DND-41 (cell line): Measurements from ENCODE around the gene LHX5.

Experiments
- EZH2 ChIP-seq: IDR thresholded peaks from 3 replicates; pipeline ENCODE4 v1.6.1; 2012; ENCODE audit warnings: borderline replicate concordance, low read depth, mild to moderate bottlenecking, moderate library complexity, low read length, inconsistent platforms; ENCODE audit not compliant: severe bottlenecking
- TF ChIP-seq, protein P1 (sequence below): IDR thresholded peaks from 2 replicates; pipeline ENCODE4 v1.5.1; 2012; ENCODE audit warnings: borderline replicate concordance, low read length, moderate library complexity, mild to moderate bottlenecking; ENCODE audit not compliant: poor library complexity, severe bottlenecking; ENCODE audit errors: extremely low read depth

GRCh38 chr12:113435367-113435766, 36.3 kb downstream of the LHX5 start:
- TF ChIP-seq, protein P1, sequence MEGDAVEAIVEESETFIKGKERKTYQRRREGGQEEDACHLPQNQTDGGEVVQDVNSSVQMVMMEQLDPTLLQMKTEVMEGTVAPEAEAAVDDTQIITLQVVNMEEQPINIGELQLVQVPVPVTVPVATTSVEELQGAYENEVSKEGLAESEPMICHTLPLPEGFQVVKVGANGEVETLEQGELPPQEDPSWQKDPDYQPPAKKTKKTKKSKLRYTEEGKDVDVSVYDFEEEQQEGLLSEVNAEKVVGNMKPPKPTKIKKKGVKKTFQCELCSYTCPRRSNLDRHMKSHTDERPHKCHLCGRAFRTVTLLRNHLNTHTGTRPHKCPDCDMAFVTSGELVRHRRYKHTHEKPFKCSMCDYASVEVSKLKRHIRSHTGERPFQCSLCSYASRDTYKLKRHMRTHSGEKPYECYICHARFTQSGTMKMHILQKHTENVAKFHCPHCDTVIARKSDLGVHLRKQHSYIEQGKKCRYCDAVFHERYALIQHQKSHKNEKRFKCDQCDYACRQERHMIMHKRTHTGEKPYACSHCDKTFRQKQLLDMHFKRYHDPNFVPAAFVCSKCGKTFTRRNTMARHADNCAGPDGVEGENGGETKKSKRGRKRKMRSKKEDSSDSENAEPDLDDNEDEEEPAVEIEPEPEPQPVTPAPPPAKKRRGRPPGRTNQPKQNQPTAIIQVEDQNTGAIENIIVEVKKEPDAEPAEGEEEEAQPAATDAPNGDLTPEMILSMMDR: no peak
- TF ChIP-seq EZH2: no peak
